ENCODE data around the gene RIN3.

GRCh38 chr14:92481811-92482555 lies 31.6 kb upstream of the RIN3 start:
- TF ChIP-seq CTCF (conservative IDR thresholded peaks at IDR 0.05; ENCODE audit: low read depth, low read length) (no peak), EZH2 (IDR thresholded peaks at IDR 0.05; ENCODE audit: low read length, unreplicated experiment) (no peak), EZH2phosphoT487 (IDR thresholded peaks at IDR 0.05; ENCODE audit: borderline replicate concordance, low read length) (no peak)

Data from PC-3 (cell line).